Astrocyte (in vitro differentiated cells and primary cell): ENCODE results near the gene CCNG2. TPM values are rescaled to one million over a fixed set of nuclear protein-coding genes. Genes with fewer than 3 reads are reported as not detected.

Source experiments
- DNase-seq: peaks from one replicate; pipeline ENCODE4 v3.0.0-alpha.2; 2010; ENCODE audit warnings: low read depth
- FAIRE-seq: peaks from 2 replicates; lab custom pipeline; 2011; peaks lifted over from hg19 to GRCh38; lab: Jason Lieb, UNC
- H2AFZ ChIP-seq: 2 replicates; pipeline ENCODE4 v1.6.0; 2012; ENCODE audit warnings: low read depth, low read length, inconsistent platforms
- H3K27ac ChIP-seq: 2 replicates; pipeline ENCODE4 v1.5.1; 2011; ENCODE audit warnings: low read depth, low read length, inconsistent platforms
- H3K27me3 ChIP-seq: 2 replicates; pipeline ENCODE4 v1.6.0; 2011; ENCODE audit warnings: low read length, inconsistent platforms; ENCODE audit not compliant: insufficient read depth
- H3K36me3 ChIP-seq: 2 replicates; pipeline ENCODE4 v1.5.1; 2011; ENCODE audit warnings: low read length, inconsistent platforms; ENCODE audit not compliant: insufficient read depth
- H3K4me1 ChIP-seq: 2 replicates; pipeline ENCODE4 v1.5.1; 2011; ENCODE audit warnings: low read length, inconsistent platforms; ENCODE audit not compliant: insufficient read depth
- H3K4me2 ChIP-seq: 2 replicates; pipeline ENCODE4 v1.6.0; 2012; ENCODE audit warnings: low read length, inconsistent platforms
- H3K4me3 ChIP-seq: 2 replicates; pipeline ENCODE4 v1.5.1; 2011; ENCODE audit warnings: low read depth, mild to moderate bottlenecking, low read length, inconsistent platforms; ENCODE audit not compliant: insufficient read depth
- H3K79me2 ChIP-seq: 2 replicates; pipeline ENCODE4 v1.6.0; 2012; ENCODE audit warnings: mild to moderate bottlenecking, low read length, inconsistent platforms; ENCODE audit not compliant: insufficient read depth
- H3K9ac ChIP-seq: 2 replicates; pipeline ENCODE4 v1.6.0; 2012; ENCODE audit warnings: mild to moderate bottlenecking, low read length, inconsistent platforms
- H3K9me3 ChIP-seq: 2 replicates; pipeline ENCODE4 v1.5.1; 2012; ENCODE audit warnings: low read depth, mild to moderate bottlenecking, low read length, inconsistent platforms; ENCODE audit not compliant: insufficient read depth
- H4K20me1 ChIP-seq: 2 replicates; pipeline ENCODE4 v1.6.0; 2012; ENCODE audit warnings: low read length, inconsistent platforms; ENCODE audit not compliant: insufficient read depth
- H3K27ac Mint-ChIP-seq: one replicate; pipeline ENCODE4 v1.8.0; 2021; ENCODE audit warnings: mild to moderate bottlenecking, mixed read lengths; ENCODE audit not compliant: unreplicated experiment
- H3K27me3 Mint-ChIP-seq: one replicate; pipeline ENCODE4 v1.8.0; 2021; ENCODE audit warnings: low read depth, mixed read lengths; ENCODE audit not compliant: unreplicated experiment
- H3K36me3 Mint-ChIP-seq: one replicate; pipeline ENCODE4 v1.8.0; 2021; ENCODE audit warnings: low read depth, mixed read lengths; ENCODE audit not compliant: unreplicated experiment
- H3K4me1 Mint-ChIP-seq: one replicate; pipeline ENCODE4 v1.8.0; 2021; ENCODE audit warnings: low read depth, mixed read lengths; ENCODE audit not compliant: unreplicated experiment
- H3K4me3 Mint-ChIP-seq: one replicate; pipeline ENCODE4 v1.8.0; 2021; ENCODE audit warnings: mild to moderate bottlenecking, moderate library complexity, mixed read lengths; ENCODE audit not compliant: unreplicated experiment
- H3K9me3 Mint-ChIP-seq: one replicate; pipeline ENCODE4 v1.8.0; 2021; ENCODE audit warnings: mild to moderate bottlenecking, mixed read lengths; ENCODE audit not compliant: unreplicated experiment
- EZH2 ChIP-seq: IDR thresholded peaks from 2 replicates; pipeline ENCODE4 v1.6.1; 2012; ENCODE audit warnings: mild to moderate bottlenecking, low read length, inconsistent platforms; ENCODE audit not compliant: insufficient read depth
- total RNA-seq: library from RNA; stranded (reverse); gene quantifications from 2 replicates; pipeline ENCODE4 v1.2.1, GENCODE V29; 2021
- TF ChIP-seq, protein P1 (sequence below): IDR thresholded peaks from 2 replicates; pipeline ENCODE4 v1.5.1; 2011; ENCODE audit warnings: low read depth, mild to moderate bottlenecking, inconsistent platforms, low read length, moderate library complexity; ENCODE audit not compliant: insufficient read depth

The CCNG2 gene
- total RNA-seq, 1 donor from 2014 or later = 54.7 TPM

DNA sequence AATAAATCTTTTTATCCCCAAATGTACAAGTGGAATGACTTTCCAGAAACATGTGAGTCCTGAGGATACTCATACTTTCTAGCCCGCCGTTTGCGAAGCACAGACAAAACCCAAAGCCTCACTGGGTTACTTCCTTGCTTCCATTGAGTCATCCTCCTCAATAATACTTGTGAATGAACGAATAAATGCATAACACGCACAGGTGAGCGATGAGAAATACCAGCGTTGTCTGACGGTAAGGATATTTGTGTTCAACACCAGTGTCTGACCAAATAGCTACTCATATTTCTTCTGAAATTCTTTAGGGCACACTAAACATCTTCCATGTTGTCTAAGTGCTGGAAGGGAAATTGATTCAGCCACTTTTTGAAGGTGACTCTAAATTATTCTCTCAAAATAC lies 36.0 kb downstream of the CCNG2 start:
- no peak for DNase-seq
- TF ChIP-seq, protein P1, sequence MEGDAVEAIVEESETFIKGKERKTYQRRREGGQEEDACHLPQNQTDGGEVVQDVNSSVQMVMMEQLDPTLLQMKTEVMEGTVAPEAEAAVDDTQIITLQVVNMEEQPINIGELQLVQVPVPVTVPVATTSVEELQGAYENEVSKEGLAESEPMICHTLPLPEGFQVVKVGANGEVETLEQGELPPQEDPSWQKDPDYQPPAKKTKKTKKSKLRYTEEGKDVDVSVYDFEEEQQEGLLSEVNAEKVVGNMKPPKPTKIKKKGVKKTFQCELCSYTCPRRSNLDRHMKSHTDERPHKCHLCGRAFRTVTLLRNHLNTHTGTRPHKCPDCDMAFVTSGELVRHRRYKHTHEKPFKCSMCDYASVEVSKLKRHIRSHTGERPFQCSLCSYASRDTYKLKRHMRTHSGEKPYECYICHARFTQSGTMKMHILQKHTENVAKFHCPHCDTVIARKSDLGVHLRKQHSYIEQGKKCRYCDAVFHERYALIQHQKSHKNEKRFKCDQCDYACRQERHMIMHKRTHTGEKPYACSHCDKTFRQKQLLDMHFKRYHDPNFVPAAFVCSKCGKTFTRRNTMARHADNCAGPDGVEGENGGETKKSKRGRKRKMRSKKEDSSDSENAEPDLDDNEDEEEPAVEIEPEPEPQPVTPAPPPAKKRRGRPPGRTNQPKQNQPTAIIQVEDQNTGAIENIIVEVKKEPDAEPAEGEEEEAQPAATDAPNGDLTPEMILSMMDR = no peak
- no peak for TF ChIP-seq EZH2
- H3K9ac ChIP-seq = no peak overlapping the region
- H3K4me3 Mint-ChIP-seq = no peak overlapping the region
- no peaks in the 10 kb centered on the region for H3K36me3 ChIP-seq
- H3K36me3 Mint-ChIP-seq = no peaks in the 10 kb centered on the region
- no peak overlapping the region for H3K27ac Mint-ChIP-seq
- H3K27me3 ChIP-seq = peaks cover 18% of the 10 kb centered on the region
- H3K27ac ChIP-seq = no peak overlapping the region
- no peak overlapping the region for H2AFZ ChIP-seq
- no peaks in the 10 kb centered on the region for H3K4me1 ChIP-seq
- H3K9me3 ChIP-seq = no peaks in the 10 kb centered on the region
- no peaks in the 10 kb centered on the region for H3K79me2 ChIP-seq
- H3K4me1 Mint-ChIP-seq = peaks cover 7% of the 10 kb centered on the region
- no peaks in the 10 kb centered on the region for H3K9me3 Mint-ChIP-seq
- no peak for FAIRE-seq
- H4K20me1 ChIP-seq = no peaks in the 10 kb centered on the region
- no peak overlapping the region for H3K4me2 ChIP-seq
- no peak overlapping the region for H3K4me3 ChIP-seq
- H3K27me3 Mint-ChIP-seq = peaks cover 25% of the 10 kb centered on the region

DNA sequence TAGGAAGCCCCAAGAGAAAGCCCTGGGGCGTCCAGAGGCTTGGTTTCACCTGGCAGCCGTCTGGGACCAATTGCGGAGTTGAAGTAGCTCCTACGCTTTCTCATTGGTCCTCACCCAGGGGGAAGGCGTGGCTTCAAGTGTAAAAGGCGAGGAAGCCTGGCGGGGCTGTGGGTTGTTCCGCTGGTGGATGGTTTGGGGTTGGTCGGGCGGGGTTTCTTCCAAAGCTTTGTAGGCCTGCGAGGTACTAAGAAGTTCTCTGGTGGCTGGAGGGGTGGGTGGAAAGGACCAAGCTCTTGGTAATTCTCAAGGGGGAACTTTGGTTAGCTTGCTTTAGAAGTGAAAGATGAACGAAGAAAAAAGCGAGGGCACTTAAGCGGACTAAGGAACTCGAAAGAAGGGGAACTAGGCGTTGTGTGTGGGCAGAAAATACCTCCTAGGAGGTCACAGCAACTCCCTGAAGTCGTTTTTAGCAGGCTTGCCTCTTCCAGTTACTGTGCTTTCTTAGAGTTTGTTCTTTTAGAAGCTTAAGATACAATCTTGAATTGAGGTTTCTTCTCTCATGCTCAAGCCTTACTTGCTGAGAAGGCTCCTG lies 36.6 kb downstream of the CCNG2 start:
- H3K4me3 ChIP-seq = no peak overlapping the region
- no peaks in the 10 kb centered on the region for H3K9me3 ChIP-seq
- no peak overlapping the region for H3K27ac ChIP-seq
- no peak overlapping the region for H3K4me2 ChIP-seq
- no peaks in the 10 kb centered on the region for H3K36me3 ChIP-seq
- H3K36me3 Mint-ChIP-seq = no peaks in the 10 kb centered on the region
- no peak overlapping the region for H3K9ac ChIP-seq
- H3K27me3 ChIP-seq = peaks cover 21% of the 10 kb centered on the region
- H4K20me1 ChIP-seq = no peaks in the 10 kb centered on the region
- FAIRE-seq = no peak
- no peaks in the 10 kb centered on the region for H3K4me1 ChIP-seq
- H3K27me3 Mint-ChIP-seq = peaks cover 25% of the 10 kb centered on the region
- H3K27ac Mint-ChIP-seq = no peak overlapping the region
- H3K4me1 Mint-ChIP-seq = peaks cover 7% of the 10 kb centered on the region
- no peaks in the 10 kb centered on the region for H3K79me2 ChIP-seq
- H2AFZ ChIP-seq = no peak overlapping the region
- TF ChIP-seq EZH2 = no peak
- TF ChIP-seq, protein P1 = no peak
- H3K4me3 Mint-ChIP-seq = no peak overlapping the region
- DNase-seq = no peak
- no peaks in the 10 kb centered on the region for H3K9me3 Mint-ChIP-seq

DNA sequence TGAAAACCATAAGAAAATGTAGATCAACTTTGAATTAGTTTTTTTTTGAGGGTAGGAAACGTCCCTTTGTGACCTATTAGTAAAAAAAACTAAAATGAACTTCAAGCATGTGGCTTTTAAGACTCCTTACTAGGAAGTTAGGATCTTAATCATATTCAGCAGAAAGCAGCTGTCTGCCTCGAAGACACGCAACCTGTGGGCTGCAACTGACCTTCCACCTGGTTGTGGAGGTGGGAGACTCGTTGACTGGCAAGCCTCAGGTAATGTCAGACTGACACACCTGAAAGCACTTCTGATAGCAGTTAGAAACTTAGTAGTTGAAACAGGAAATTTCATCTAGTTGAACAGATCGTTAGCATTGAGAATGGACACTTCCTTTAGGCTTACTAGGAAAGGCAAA lies 37.4 kb downstream of the CCNG2 start:
- Histone ChIP-seq H3K4me2 (no peak overlapping the region), H3K4me3 (no peak overlapping the region), H3K27me3 (peaks cover 20% of the 10 kb centered on the region), H4K20me1 (no peaks in the 10 kb centered on the region), H3K27ac (no peak overlapping the region), H3K9me3 (no peaks in the 10 kb centered on the region), H3K79me2 (no peaks in the 10 kb centered on the region), H2AFZ (no peak overlapping the region), H3K4me1 (no peaks in the 10 kb centered on the region), H3K9ac (no peak overlapping the region), H3K36me3 (no peaks in the 10 kb centered on the region)
- Mint-ChIP-seq H3K36me3 (no peaks in the 10 kb centered on the region), H3K9me3 (no peaks in the 10 kb centered on the region), H3K27me3 (peaks cover 27% of the 10 kb centered on the region), H3K4me1 (peaks cover 7% of the 10 kb centered on the region), H3K4me3 (no peak overlapping the region), H3K27ac (no peak overlapping the region)
- DNase-seq (no peak), FAIRE-seq (no peak)
- TF ChIP-seq, protein P1 = no peak
